ENCODE results near the gene RAD51B.
"Not testable (repeated sequence)": the region's sequence is repeated elsewhere in the genome, so short reads cannot be mapped to it uniquely, and the experiment has no call there.

The RAD51B gene

GRCh38 chr14:68758301-68758700, 938.7 kb downstream of the RAD51B start:
- no peak for DNase-seq

- no peak for DNase-seq
Observed at GRCh38 chr14:68759017-68759560, 939.5 kb downstream of the RAD51B start.

GRCh38 chr14:68759937-68760336, 940.4 kb downstream of the RAD51B start:
- no peak for DNase-seq

- no peak for DNase-seq
Observed at GRCh38 chr14:68760761-68761160, 941.2 kb downstream of the RAD51B start.

- no peak for DNase-seq
Observed at GRCh38 chr14:68761391-68761790, 941.8 kb downstream of the RAD51B start.

GRCh38 chr14:68762953-68763764, 943.6 kb downstream of the RAD51B start:
- DNase-seq, result no peak

- DNase-seq, result not testable (repeated sequence)
Observed at GRCh38 chr14:68763843-68764242, 944.3 kb downstream of the RAD51B start.

GRCh38 chr14:68766299-68767247, 947.0 kb downstream of the RAD51B start:
- DNase-seq, result no peak

GRCh38 chr14:68767248-68767645, 947.7 kb downstream of the RAD51B start:
- DNase-seq, result no peak

GRCh38 chr14:68768316-68768715, 948.7 kb downstream of the RAD51B start:
- DNase-seq, result no peak

GRCh38 chr14:68770051-68770450, 950.5 kb downstream of the RAD51B start:
- no peak for DNase-seq

- no peak for DNase-seq
Observed at GRCh38 chr14:68770553-68771286, 951.1 kb downstream of the RAD51B start.

- peak; percentile 84 for DNase-seq
Observed at GRCh38 chr14:68771631-68772030, 952.1 kb downstream of the RAD51B start.

- DNase-seq, result no peak
Observed at GRCh38 chr14:68772761-68773381, 953.3 kb downstream of the RAD51B start.

GRCh38 chr14:68774771-68775613, 955.4 kb downstream of the RAD51B start:
- no peak for DNase-seq

GRCh38 chr14:68775614-68776126, 956.1 kb downstream of the RAD51B start:
- DNase-seq, result no peak

- no peak for DNase-seq
Observed at GRCh38 chr14:68777644-68778043, 958.1 kb downstream of the RAD51B start.

Data from GDM1 (cell line).